Embryonic facial prominence (tissue), 1 donor: ENCODE data around the gene MYCBPAP.

Experiments used
- DNase-seq: peaks from one replicate; pipeline ENCODE4 v3.0.0-alpha.2; 2016; ENCODE audit errors: extremely low spot score

MYCBPAP gene

GRCh38 chr17:50537721-50538548, 29.7 kb downstream of the MYCBPAP start:
- DNase-seq = no peak

DNA sequence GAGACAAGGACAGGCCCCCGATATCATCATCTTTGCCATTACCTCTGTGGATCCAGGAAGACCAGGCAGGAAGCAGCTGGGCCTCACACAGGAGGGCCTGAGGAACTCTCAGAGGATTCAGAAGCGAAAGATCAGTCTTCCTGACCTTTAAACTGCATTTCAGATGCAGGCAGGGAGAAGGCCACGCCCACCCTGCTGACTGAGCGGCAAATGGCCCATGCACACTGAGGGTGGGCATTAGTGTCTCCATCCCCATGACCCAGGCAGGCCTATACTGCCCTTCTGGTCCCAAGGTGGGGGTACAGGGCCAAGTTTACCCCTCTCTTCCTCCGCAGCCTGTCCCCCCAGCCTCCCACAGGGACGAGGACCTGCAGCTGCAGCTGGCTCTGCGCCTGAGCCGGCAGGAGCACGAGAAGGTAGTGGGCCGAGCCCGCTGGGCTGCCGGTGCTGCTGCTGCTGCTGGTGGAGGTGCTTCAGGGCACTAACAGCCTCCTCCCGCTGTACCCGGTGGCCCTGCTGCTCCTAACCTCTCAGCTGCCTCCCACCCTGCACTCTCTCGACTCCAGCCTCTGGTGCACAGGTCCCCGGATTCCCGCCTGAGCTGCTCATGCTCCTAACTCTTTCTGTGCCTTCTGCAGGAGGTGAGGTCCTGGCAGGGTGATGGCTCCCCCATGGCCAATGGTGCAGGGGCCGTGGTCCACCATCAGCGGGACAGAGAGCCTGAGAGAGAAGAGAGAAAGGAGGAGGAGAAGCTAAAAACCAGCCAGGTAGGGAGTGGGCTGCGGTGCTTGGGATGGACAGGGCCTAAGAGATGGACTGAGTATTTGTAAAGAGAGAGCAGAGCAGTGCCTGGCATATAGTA, 30.5 kb downstream of the MYCBPAP start:
- no peak for DNase-seq

DNA sequence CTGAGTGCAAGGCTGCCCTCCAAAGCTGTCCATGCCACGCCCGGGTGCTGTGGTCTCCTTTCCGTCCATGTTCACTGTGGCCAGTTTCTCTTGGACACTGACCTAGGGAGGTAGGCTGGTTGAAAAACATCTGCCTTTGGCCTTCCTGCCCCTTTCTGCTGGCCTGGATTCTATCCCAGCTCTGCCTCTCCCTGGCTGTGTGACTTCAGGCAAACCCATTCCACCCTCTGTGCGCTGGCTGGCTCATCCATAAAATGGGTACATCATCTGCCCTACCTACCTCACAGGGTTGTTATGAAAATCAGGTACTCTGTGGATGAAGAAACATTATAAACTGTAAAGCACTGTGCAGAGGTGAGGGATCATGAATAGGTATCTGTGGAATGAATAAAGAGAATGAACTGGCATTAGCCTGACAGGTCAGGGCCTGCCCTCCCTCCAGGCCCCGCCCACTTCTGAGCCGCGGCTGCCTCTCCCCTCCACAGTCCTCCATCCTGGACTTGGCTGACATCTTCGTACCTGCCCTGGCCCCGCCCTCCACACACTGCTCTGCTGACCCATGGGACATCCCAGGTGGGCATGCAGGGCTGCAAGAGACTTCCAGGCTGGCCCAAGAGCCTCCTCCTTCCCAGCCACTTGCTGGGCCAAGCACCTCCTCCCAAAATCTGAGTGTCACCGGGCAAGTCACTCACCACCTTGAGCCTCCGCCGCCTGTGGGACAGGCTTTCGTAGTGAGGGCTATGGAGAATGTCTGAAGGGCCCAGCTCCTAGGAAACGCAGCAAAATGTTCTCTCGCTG, 31.7 kb downstream of the MYCBPAP start:
- DNase-seq = no peak

DNA sequence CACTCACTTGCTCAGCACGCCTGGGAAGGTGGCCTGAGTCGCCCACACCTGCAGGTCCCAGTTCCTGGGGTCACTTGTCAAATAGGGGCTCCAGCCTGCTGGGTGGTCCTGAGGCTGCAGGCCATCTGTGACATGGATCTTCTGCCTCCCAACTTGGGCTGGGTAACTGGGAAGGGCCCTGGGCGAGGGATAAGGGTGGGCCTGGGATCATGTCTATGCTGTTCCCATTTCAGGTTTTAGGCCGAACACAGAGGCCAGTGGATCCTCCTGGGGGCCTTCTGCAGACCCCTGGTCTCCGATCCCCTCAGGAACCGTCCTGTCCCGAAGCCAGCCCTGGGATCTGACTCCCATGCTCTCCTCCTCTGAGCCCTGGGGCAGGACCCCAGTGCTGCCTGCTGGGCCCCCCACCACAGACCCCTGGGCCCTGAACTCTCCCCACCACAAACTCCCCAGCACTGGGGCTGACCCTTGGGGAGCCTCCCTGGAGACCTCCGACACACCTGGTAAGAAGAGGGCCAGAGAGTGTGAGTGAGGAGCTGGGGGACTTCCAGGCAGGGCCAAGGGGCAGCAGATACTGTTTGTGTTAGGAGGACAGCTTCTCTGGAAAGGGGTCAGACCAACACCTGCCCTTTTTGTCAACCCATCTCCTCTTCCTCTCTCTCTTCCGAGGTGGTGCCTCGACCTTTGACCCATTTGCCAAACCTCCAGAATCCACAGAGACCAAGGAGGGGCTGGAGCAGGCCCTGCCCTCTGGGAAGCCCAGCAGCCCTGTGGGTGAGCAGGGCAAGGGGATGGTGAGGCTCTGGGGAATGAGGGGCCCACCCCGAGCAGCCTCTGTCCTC, 32.5 kb downstream of the MYCBPAP start:
- no peak for DNase-seq

GRCh38 chr17:50541402-50541715, 33.1 kb downstream of the MYCBPAP start:
- DNase-seq = no peak

- no peak for DNase-seq
Observed at GRCh38 chr17:50541716-50542688, 33.8 kb downstream of the MYCBPAP start.

- DNase-seq = no peak
Observed at GRCh38 chr17:50542795-50543774, 34.8 kb downstream of the MYCBPAP start.

- no peak for DNase-seq
Observed at GRCh38 chr17:50544516-50544915, 36.3 kb downstream of the MYCBPAP start.

DNA sequence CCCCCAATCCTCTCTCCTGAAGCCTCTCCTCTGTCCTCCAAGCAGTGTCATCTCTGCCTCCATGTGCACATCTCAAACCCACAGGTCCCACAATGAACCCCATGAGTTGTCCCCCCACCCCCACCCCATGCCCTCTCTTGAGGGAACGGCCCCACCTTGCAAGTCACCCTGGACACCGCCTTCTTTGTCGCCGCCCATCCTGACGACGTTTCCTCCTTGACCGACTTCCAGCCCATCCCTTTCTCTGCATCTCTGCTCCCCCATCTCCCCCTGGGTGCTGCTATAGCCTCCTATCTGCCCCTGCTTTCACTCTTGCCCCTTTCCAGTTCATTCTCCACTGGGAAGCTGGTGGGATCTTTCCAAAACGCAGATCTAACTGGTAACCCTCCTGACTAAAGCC, 37.1 kb downstream of the MYCBPAP start:
- DNase-seq = no peak

DNA sequence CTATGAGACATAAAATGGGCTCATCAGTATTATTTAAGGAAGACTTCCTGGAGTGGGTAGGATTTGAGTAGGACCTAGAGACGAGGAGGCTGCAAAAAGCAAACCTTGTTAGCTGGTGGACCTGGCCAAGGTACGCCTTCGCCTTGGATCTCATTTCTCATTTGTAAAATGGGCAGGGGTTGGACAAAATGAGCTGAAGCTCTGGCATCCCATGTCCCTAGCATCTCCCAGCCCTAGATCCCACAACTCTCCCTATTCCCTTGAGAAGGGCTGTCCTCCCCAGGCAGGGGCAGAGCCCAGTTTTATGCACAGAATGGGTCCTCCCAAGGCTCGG, 38.4 kb downstream of the MYCBPAP start:
- no peak for DNase-seq

- peak; percentile 76 for DNase-seq
Observed at GRCh38 chr17:50547035-50547735, 38.9 kb downstream of the MYCBPAP start, which contains the start of gene SPATA20. SPATA20 (plus strand) TSS chr17:50547174; CDS start chr17:50547209, 35 bp downstream.

GRCh38 chr17:50547736-50548083, 39.5 kb downstream of the MYCBPAP start:
- no peak for DNase-seq

- no peak for DNase-seq
Observed at GRCh38 chr17:50548831-50549230, 40.6 kb downstream of the MYCBPAP start.

- no peak for DNase-seq
Observed at GRCh38 chr17:50549256-50549941, 41.2 kb downstream of the MYCBPAP start.

GRCh38 chr17:50549969-50550368, 41.7 kb downstream of the MYCBPAP start:
- DNase-seq = no peak

DNA sequence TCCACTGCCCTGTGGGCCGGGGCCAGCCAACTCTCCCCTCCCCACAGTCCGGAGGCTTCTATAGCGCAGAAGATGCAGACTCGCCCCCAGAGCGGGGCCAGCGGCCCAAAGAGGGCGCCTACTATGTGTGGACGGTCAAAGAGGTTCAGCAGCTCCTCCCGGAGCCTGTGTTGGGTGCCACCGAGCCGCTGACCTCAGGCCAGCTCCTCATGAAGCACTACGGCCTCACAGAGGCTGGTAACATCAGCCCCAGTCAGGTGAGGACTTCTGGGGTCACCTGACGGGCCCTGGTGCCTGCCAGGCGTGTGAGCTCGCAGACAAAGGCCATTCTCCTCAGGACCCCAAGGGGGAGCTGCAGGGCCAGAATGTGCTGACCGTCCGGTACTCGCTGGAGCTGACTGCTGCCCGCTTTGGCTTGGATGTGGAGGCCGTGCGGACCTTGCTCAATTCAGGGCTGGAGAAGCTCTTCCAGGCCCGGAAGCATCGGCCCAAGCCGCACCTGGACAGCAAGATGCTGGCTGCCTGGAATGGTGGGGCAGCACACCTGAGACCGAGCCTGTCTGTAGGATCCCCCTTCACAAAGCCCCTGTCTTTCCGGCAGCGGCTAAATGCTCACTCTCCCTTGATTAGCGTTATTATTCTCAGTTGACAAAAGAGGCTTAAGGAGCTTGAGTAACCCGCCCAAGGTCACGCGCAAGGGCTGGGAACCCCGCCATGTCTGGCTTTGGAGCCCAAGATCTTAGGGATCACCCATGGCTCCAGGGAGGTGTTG, 42.6 kb downstream of the MYCBPAP start:
- no peak for DNase-seq

GRCh38 chr17:50551433-50551815, 43.2 kb downstream of the MYCBPAP start:
- no peak for DNase-seq
